BJ (cell line): ENCODE data around the gene PKD1L1. TPM values are rescaled to one million over a fixed set of nuclear protein-coding genes. Genes with fewer than 3 reads are reported as not detected.
A peak's percentile ranks its signal among the peaks of the same experiment; 100 is the strongest.

Experiments
- CTCF ChIA-PET: fragments of 350-600 bp; formaldehyde crosslinking; extraction: SDS; loops from one replicate; lab custom pipeline; 2021; ENCODE audit warnings: antibody characterized with exemption, inconsistent platforms; lab: Yijun Ruan, JAX
- POLR2A ChIA-PET: fragments of 300-600 bp; sonication (Branson Sonifier 250); formaldehyde crosslinking; extraction: SDS; loops from one replicate; lab custom pipeline; 2021; ENCODE audit warnings: antibody characterized with exemption; lab: Charles Lee
- DNase-seq: peaks from one replicate; pipeline ENCODE4 v3.0.0-alpha.2; 2011; ENCODE audit warnings: low read depth
- H3K27me3 ChIP-seq: 2 replicates; pipeline ENCODE4 v1.6.0; 2011; ENCODE audit warnings: low read length; ENCODE audit not compliant: control insufficient read depth, insufficient read depth
- H3K36me3 ChIP-seq: 2 replicates; pipeline ENCODE4 v1.5.1; 2011; ENCODE audit warnings: low read length; ENCODE audit not compliant: control insufficient read depth, insufficient read depth
- H3K4me3 ChIP-seq: 2 replicates; pipeline ENCODE4 v1.5.1; 2011; ENCODE audit warnings: low read depth, mild to moderate bottlenecking, control low read depth, low read length
- CTCF ChIP-seq: IDR thresholded peaks from 2 replicates; pipeline ENCODE4 v1.5.1; 2011; ENCODE audit warnings: low read depth, mild to moderate bottlenecking, control low read depth, inconsistent platforms, low read length, moderate library complexity; ENCODE audit not compliant: insufficient read depth
- polyA plus RNA-seq: library from polyadenylated mRNA; depleted of rRNA; stranded (reverse); fragments of >200 nt; gene quantifications from 2 replicates; pipeline ENCODE4 v1.2.3, GENCODE V29; 2011

The PKD1L1 gene
- polyA plus RNA-seq, 1 experiment = 0.13 TPM

- H3K27me3 ChIP-seq = no peaks in the 10 kb centered on the region
- DNase-seq = no peak
- TF ChIP-seq CTCF = no peak
- ChIA-PET CTCF (interaction anchor here (0.9 to 1.6 kb wide), 5 partner anchors 9 to 217 kb away, joined by 3 to 10 read pairs (median 4); no protein-coding TSS in a partner anchor), POLR2A (interaction anchor here (0.6 to 1.1 kb wide), 3 partner anchors 9 to 336 kb away, joined by 5 to 23 read pairs (median 6); no protein-coding TSS in a partner anchor)
- H3K4me3 ChIP-seq = no peak overlapping the region
- no peaks in the 10 kb centered on the region for H3K36me3 ChIP-seq
Observed at GRCh38 chr7:47787249-47788069, 160.8 kb downstream of the PKD1L1 start.

- Histone ChIP-seq H3K36me3 (no peaks in the 10 kb centered on the region), H3K4me3 (no peak overlapping the region), H3K27me3 (no peaks in the 10 kb centered on the region)
- ChIA-PET CTCF (interaction anchor here (0.6 to 1.6 kb wide), 6 partner anchors 10 to 362 kb away, joined by 3 to 10 read pairs (median 4); no protein-coding TSS in a partner anchor), POLR2A (interaction anchor here (0.6 to 1.1 kb wide), 3 partner anchors 10 to 335 kb away, joined by 5 to 23 read pairs (median 6); no protein-coding TSS in a partner anchor)
- peak; percentile 99 for DNase-seq
- TF ChIP-seq CTCF = no peak
Observed at GRCh38 chr7:47786557-47787248, 161.6 kb downstream of the PKD1L1 start.

- no peak overlapping the region for H3K4me3 ChIP-seq
- DNase-seq = no peak
- H3K36me3 ChIP-seq = no peaks in the 10 kb centered on the region
- ChIA-PET POLR2A (interaction anchor here (0.9 kb wide), 1 partner anchor 10 kb away, joined by 23 read pairs; no protein-coding TSS in a partner anchor), CTCF (interaction anchor here (0.6 to 2.5 kb wide), 7 partner anchors 10 to 361 kb away, joined by 3 to 10 read pairs (median 4); partner anchors contain the start of gene TNS3)
- H3K27me3 ChIP-seq = no peaks in the 10 kb centered on the region
- no peak for TF ChIP-seq CTCF
Observed at GRCh38 chr7:47785923-47786556, 162.2 kb downstream of the PKD1L1 start.

- H3K36me3 ChIP-seq = no peaks in the 10 kb centered on the region
- no peaks in the 10 kb centered on the region for H3K27me3 ChIP-seq
- DNase-seq = peak; percentile 96
- CTCF ChIA-PET = interaction anchor here (1.4 to 2.5 kb wide), 5 partner anchors 8 to 208 kb away, joined by 4 to 7 read pairs (median 6); partner anchors contain the start of gene TNS3
- no peak for TF ChIP-seq CTCF
- H3K4me3 ChIP-seq = no peak overlapping the region
- POLR2A ChIA-PET = interaction anchor here (0.5 to 1.4 kb wide), 9 partner anchors 12 to 301 kb away, joined by 3 to 5 read pairs (median 3); no protein-coding TSS in a partner anchor
Observed at GRCh38 chr7:47783456-47784223, 164.6 kb downstream of the PKD1L1 start.
